ENCODE data around the gene KLF7. TPM values are rescaled to one million over a fixed set of nuclear protein-coding genes. Genes with fewer than 3 reads are reported as not detected.

The KLF7 gene
- total RNA-seq, 1 donor from 2014 or later, result 35.8 TPM

DNA sequence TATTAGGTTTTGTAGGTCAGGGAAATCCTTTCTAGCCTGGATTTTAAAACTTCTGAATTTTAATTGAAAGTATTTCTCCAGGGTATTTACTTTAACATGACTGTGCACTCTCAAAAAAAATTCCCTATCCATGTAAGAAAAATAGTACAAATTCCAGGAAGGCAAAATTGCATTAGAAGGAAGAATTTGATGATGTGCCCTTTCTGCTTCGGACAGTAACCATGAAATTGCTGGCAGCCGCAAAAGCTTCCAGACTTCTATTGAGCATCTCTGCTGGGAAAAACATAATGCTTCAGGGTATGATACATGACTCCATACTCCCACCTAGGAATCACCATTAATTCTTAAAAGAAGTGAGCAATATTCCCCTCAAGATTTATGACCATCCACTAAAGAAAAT lies 17.2 kb upstream of the KLF7 start:
- Histone ChIP-seq H3K4me3 (no peak overlapping the region), H3K27ac (no peak overlapping the region), H3K36me3 (no peaks in the 10 kb centered on the region), H3K4me1 (no peaks in the 10 kb centered on the region), H3K27me3 (no peaks in the 10 kb centered on the region), H3K9me3 (no peaks in the 10 kb centered on the region)
- no peak for DNase-seq (ENCODE audit: extremely low spot score in 2 of 2)
- TF ChIP-seq, protein P1, sequence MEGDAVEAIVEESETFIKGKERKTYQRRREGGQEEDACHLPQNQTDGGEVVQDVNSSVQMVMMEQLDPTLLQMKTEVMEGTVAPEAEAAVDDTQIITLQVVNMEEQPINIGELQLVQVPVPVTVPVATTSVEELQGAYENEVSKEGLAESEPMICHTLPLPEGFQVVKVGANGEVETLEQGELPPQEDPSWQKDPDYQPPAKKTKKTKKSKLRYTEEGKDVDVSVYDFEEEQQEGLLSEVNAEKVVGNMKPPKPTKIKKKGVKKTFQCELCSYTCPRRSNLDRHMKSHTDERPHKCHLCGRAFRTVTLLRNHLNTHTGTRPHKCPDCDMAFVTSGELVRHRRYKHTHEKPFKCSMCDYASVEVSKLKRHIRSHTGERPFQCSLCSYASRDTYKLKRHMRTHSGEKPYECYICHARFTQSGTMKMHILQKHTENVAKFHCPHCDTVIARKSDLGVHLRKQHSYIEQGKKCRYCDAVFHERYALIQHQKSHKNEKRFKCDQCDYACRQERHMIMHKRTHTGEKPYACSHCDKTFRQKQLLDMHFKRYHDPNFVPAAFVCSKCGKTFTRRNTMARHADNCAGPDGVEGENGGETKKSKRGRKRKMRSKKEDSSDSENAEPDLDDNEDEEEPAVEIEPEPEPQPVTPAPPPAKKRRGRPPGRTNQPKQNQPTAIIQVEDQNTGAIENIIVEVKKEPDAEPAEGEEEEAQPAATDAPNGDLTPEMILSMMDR (IDR thresholded peaks at IDR 0.05), result no peak
- intact Hi-C loops (cut with DNase I), result no loop called here

GRCh38 chr2:207181526-207182274 lies 16.0 kb upstream of the KLF7 start:
- no peak overlapping the region for H3K4me3 ChIP-seq
- DNase-seq (ENCODE audit: extremely low spot score in 2 of 2), result no peak
- no peaks in the 10 kb centered on the region for H3K4me1 ChIP-seq
- intact Hi-C loops (cut with DNase I), result no loop called here
- no peaks in the 10 kb centered on the region for H3K27me3 ChIP-seq
- H3K9me3 ChIP-seq, result no peaks in the 10 kb centered on the region
- TF ChIP-seq POLR2AphosphoS5 (IDR thresholded peaks at IDR 0.05; ENCODE audit: insufficient read depth in 1 of 2, low read depth in 1 of 2) (no peak), POLR2A (IDR thresholded peaks at IDR 0.05) (no peak)
- TF ChIP-seq, protein P1 (IDR thresholded peaks at IDR 0.05), result no peak
- H3K36me3 ChIP-seq, result no peaks in the 10 kb centered on the region
- H3K27ac ChIP-seq, result no peak overlapping the region

DNA sequence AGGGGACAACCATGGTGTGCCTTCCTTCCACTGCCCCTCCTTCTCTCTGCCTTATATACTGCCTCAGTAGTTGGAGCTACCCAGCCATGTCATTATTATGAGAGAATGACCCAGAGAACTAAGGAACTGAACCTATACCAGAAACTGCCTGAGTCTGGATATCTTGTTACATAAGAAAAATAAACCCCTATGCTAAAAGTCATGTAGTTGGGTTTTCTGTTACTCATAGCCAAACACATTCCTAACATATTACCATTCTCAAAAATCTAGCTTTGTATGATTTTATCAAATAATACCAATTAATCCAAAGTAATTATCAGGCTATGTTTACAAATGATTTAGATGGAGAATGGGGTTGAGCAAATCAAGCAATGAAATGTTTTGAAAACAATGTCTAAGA lies 15.0 kb upstream of the KLF7 start:
- no peak for TF ChIP-seq POLR2AphosphoS5 (IDR thresholded peaks at IDR 0.05; ENCODE audit: insufficient read depth in 1 of 2, low read depth in 1 of 2)
- TF ChIP-seq, protein P1 (IDR thresholded peaks at IDR 0.05), result no peak
- no peak for TF ChIP-seq POLR2A (IDR thresholded peaks at IDR 0.05)

GRCh38 chr2:207176247-207176646 lies 10.5 kb upstream of the KLF7 start:
- H3K36me3 ChIP-seq, result no peaks in the 10 kb centered on the region
- no peak for DNase-seq (ENCODE audit: extremely low spot score in 2 of 2)
- intact Hi-C loops (cut with DNase I), result no loop called here

More for the DNA sequence above, 15.0 kb upstream of the KLF7 start:
- intact Hi-C loops (cut with DNase I), result no loop called here
- DNase-seq (ENCODE audit: extremely low spot score in 2 of 2), result no peak
- Histone ChIP-seq H3K36me3 (no peaks in the 10 kb centered on the region), H3K4me3 (no peak overlapping the region), H3K9me3 (no peaks in the 10 kb centered on the region), H3K4me1 (no peaks in the 10 kb centered on the region), H3K27me3 (no peaks in the 10 kb centered on the region), H3K27ac (no peak overlapping the region)

DNA sequence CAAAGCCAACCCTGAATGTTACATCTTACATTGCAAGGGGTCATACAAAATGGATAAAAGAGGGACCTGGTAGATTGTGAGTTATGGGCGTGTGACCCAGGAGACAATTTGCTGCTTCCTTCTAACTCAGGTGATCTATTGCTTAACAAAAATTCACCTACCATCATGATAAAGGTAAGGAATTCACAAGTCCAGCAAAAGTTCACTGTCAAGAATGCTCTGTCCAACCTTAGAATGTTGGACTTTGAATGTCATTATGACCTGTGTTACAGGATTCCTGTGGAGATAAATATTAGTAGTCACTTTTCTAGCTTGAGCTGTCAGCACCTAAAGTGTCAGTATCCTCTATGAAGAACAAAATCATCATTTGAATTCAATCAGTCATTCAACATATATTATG lies 7.9 kb upstream of the KLF7 start:
- intact Hi-C loops (cut with DNase I), result no loop called here
- no peak for DNase-seq (ENCODE audit: extremely low spot score in 2 of 2)
- no peak overlapping the region for H3K27ac ChIP-seq

More at GRCh38 chr2:207176247-207176646, 10.5 kb upstream of the KLF7 start:
- H3K27ac ChIP-seq, result no peak overlapping the region
- TF ChIP-seq POLR2AphosphoS5 (IDR thresholded peaks at IDR 0.05; ENCODE audit: insufficient read depth in 1 of 2, low read depth in 1 of 2), result no peak
- TF ChIP-seq POLR2A (IDR thresholded peaks at IDR 0.05), result no peak
- TF ChIP-seq, protein P1 (IDR thresholded peaks at IDR 0.05), result no peak
- no peak overlapping the region for H3K4me3 ChIP-seq
- H3K27me3 ChIP-seq, result no peaks in the 10 kb centered on the region
- H3K9me3 ChIP-seq, result no peaks in the 10 kb centered on the region
- H3K4me1 ChIP-seq, result no peaks in the 10 kb centered on the region

More for the DNA sequence above, 7.9 kb upstream of the KLF7 start:
- TF ChIP-seq, protein P1 (IDR thresholded peaks at IDR 0.05), result no peak
- TF ChIP-seq POLR2A (IDR thresholded peaks at IDR 0.05) (no peak), POLR2AphosphoS5 (IDR thresholded peaks at IDR 0.05; ENCODE audit: insufficient read depth in 1 of 2, low read depth in 1 of 2) (no peak)
- H3K27me3 ChIP-seq, result no peaks in the 10 kb centered on the region
- H3K9me3 ChIP-seq, result no peaks in the 10 kb centered on the region
- H3K4me1 ChIP-seq, result no peaks in the 10 kb centered on the region
- no peaks in the 10 kb centered on the region for H3K36me3 ChIP-seq
- no peak overlapping the region for H3K4me3 ChIP-seq
